ENCODE results near the gene GPBP1L1.

DNA sequence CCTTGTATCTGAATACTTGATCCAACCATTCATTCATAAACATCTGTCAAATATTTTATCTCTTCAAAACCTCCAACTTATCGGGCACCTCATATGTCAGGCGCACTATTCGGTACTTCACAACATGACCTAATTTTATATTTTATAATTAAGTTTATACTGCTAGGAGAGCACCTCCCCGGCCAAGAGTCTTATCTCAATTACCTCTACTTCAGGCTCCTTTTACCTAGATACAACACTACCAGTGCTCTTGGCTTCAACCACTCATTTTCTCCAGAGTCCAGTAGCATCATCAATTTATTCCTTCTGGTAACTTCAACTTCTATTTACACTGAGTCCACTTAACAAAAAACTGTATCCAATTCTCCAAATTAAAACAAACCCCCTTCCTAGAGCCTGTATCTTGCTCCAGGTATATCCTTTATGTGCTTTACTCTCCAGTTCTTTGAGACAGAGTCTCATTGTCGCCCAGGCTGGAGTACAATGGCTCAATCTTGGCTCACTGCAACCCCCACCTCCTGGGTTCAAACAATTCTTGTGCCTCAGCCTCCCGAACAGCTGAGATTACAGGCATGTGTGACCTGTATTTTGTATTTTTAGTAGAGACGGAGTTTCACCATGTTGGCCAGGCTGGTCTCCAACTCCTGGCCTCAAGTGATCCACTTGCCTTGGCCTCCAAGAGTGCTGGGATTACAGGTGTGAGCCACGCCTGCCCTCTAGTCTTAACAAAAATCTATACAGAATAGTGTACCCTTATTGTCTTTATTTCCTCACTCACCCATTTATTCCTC, 18.8 kb downstream of the GPBP1L1 start:
- no peak for TF ChIP-seq CTCF (IDR thresholded peaks at IDR 0.05)
- no peak for TF ChIP-seq POLR2A (IDR thresholded peaks at IDR 0.05)
- TF ChIP-seq EP300 (IDR thresholded peaks at IDR 0.05): no peak
- no peak for TF ChIP-seq POLR2AphosphoS5 (IDR thresholded peaks at IDR 0.05)
